Body of pancreas (tissue), 4 donors: Measurements from ENCODE around the gene COL26A1. TPM values are rescaled to one million over a fixed set of nuclear protein-coding genes. Genes with fewer than 3 reads are reported as not detected.

Experiments used
- ATAC-seq: fragments of 150-250 bp; one replicate; pipeline ENCODE4 v1.9.1; 2016
- DNase-seq, 4 donors: peaks; one replicate each; pipeline ENCODE4 v3.0.0-alpha.2; 2019
- H3K27ac ChIP-seq, 4 donors: fragments of 200-600 bp; sonication (generic); 1 replicate in 3 of 4; 2 replicates in 1 of 4; pipeline versions ENCODE4 v1.5.1 to v1.6.1; 2016 to 2019; ENCODE audit warnings: mild to moderate bottlenecking in 1 of 4, mixed read lengths in 1 of 4, moderate library complexity in 1 of 4
- H3K27me3 ChIP-seq, 2 donors: fragments of 200-600 bp; sonication (generic); one replicate each; pipeline ENCODE4 v1.6.0; 2016; ENCODE audit warnings: mild to moderate bottlenecking in 1 of 2
- H3K36me3 ChIP-seq, 2 donors: fragments of 200-600 bp; sonication (generic); replicated peaks in 1 of 2; 2 replicates each; pipeline ENCODE4 v1.5.1; 2016; ENCODE audit warnings: low read depth in 2 of 2; ENCODE audit not compliant: insufficient read depth in 1 of 2
- H3K4me1 ChIP-seq: fragments of 200-600 bp; sonication (generic); one replicate; pipeline ENCODE4 v1.6.0; 2016
- H3K4me3 ChIP-seq, 2 donors: fragments of 200-600 bp; sonication (generic); 1 replicate in 1 of 2; 2 replicates in 1 of 2; pipeline ENCODE4 v1.5.1; 2016 to 2019
- H3K9me3 ChIP-seq, 3 donors: fragments of 200-600 bp; sonication (generic); 1 replicate in 2 of 3; 2 replicates in 1 of 3; pipeline ENCODE4 v1.5.1; 2016
- CTCF ChIP-seq, 7 experiments: fragments of 450-650 bp in 4 of 7; fragments of 200-600 bp in 3 of 7; sonication (generic) in 3 of 7; IDR thresholded peaks; one replicate each; pipeline ENCODE4 v1.5.1; 2016 to 2019; ENCODE audit warnings: antibody characterized with exemption in 7 of 7
- POLR2A ChIP-seq, 3 donors: fragments of 450-650 bp; IDR thresholded peaks; one replicate each; pipeline ENCODE4 v1.6.1; 2016; ENCODE audit warnings: antibody characterized with exemption in 3 of 3, mild to moderate bottlenecking in 2 of 3
- WGBS, 2 donors: methylation state at CpG; one replicate each; pipeline ENCODE4 v1.1.5; 2017; 5-methylcytosine and 5-hydroxymethylcytosine counted together
- intact Hi-C: fragments of 100-400 bp; cut with DNase I; formaldehyde crosslinking; loops from one replicate; pipeline ENCODE4 v1.15.1; 2023
- total RNA-seq, 2 donors: library from RNA; depleted of rRNA; stranded (reverse); fragments of >200 nt; gene quantifications; one replicate each; pipeline ENCODE4 v1.1.0, GENCODE V29; 2016

The COL26A1 gene
- total RNA-seq, 2 donors from 2014 or later: 0.78 to 2.0 TPM

DNA sequence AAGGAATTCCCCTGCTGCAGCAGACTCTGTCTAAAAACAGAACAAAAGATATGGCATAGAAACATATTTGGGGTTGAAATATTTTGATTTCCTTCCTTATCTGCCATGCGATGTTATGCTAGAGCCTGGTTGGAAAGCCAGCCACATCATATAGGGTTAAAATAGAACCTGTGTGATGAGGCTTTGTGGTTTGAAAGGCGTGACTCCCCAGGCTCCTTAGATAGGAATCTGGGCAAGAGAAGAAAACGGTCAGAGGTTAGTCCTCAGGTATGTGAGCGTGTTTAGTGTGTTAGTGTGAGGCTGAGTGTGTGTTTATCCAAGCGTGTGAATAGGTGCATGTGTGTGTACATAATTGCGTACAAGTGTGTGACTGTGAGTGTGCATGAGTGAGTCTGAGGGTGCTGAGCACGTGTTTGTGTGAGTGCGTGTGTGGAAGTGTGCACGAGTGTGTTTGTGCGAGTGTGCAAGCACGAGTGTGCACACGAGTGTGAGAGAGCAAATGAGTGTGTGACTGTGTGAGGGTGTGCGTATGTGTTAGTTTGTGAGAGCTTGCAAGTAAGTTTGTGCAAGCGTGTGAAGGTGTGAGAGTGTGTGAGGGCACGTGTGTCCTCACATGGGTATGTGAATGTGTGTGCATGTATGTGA, 79.9 kb downstream of the COL26A1 start:
- WGBS, 2 donors: 44 to 49% methylated on average over 15 of the region's 15 CpGs
- Histone ChIP-seq H3K27me3 (no peaks in the 10 kb centered on the region), H3K4me1 (no peaks in the 10 kb centered on the region), H3K27ac (no peak overlapping the region), H3K4me3 (no peak overlapping the region), H3K9me3 (no peaks in the 10 kb centered on the region), H3K36me3 (no peaks in the 10 kb centered on the region)
- intact Hi-C loops: no loop called here
- no peak for DNase-seq
- no peak for TF ChIP-seq POLR2A (IDR thresholded peaks at IDR 0.05)
- TF ChIP-seq CTCF (IDR thresholded peaks at IDR 0.05): no peak
- no peak for ATAC-seq

GRCh38 chr7:101450064-101450463, 87.4 kb downstream of the COL26A1 start:
- intact Hi-C loops: no loop called here
- ATAC-seq (no peak), DNase-seq (no peak)
- Histone ChIP-seq H3K4me1 (no peaks in the 10 kb centered on the region), H3K4me3 (no peak overlapping the region), H3K36me3 (no peaks in the 10 kb centered on the region), H3K27ac (no peak overlapping the region), H3K27me3 (no peaks in the 10 kb centered on the region), H3K9me3 (no peaks in the 10 kb centered on the region)
- TF ChIP-seq POLR2A (IDR thresholded peaks at IDR 0.05) (no peak), CTCF (IDR thresholded peaks at IDR 0.05) (no peak)
- WGBS, 2 donors: 77 to 81% methylated on average over 3 to 4 of the region's 4 CpGs

DNA sequence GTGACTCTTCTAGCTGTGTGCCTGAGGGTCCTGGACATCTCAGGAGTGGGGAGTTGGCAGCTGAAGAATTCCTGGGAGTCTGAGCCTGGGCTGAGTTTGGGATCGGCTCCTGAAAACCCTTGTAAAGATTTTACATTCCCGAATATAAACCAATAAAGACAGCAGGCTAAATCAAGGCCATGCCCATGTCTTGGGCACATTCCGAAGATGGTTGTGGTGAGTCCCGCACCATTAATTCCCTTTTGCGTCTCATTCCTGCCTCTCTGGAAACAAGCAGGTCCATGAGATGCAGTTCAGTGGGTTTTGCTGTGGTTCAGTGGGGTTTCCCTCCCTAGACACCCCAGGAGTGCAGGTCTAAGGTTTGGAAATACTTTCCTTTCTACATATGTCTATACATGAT, 90.9 kb downstream of the COL26A1 start:
- no peak for TF ChIP-seq CTCF (IDR thresholded peaks at IDR 0.05)
- no peak for TF ChIP-seq POLR2A (IDR thresholded peaks at IDR 0.05)
- Histone ChIP-seq H3K4me1 (no peaks in the 10 kb centered on the region), H3K36me3 (no peaks in the 10 kb centered on the region), H3K27ac (no peak overlapping the region), H3K9me3 (no peaks in the 10 kb centered on the region), H3K27me3 (no peaks in the 10 kb centered on the region), H3K4me3 (no peak overlapping the region)
- WGBS, 2 donors: 80 to 85% methylated on average over 5 of the region's 5 CpGs
- DNase-seq (no peak), ATAC-seq (no peak)
- intact Hi-C loops: no loop called here

GRCh38 chr7:101457001-101457750, 94.5 kb downstream of the COL26A1 start:
- no peaks in the 10 kb centered on the region for H3K9me3 ChIP-seq
- intact Hi-C loops: no loop called here
- no peaks in the 10 kb centered on the region for H3K27me3 ChIP-seq
- ATAC-seq (no peak), DNase-seq (no peak)
- H3K27ac ChIP-seq: no peak overlapping the region
- H3K4me3 ChIP-seq: no peak overlapping the region
- no peaks in the 10 kb centered on the region for H3K4me1 ChIP-seq
- 54 to 57% methylated on average over 6 of the region's 6 CpGs for WGBS, 2 donors
- H3K36me3 ChIP-seq: no peaks in the 10 kb centered on the region
- TF ChIP-seq CTCF (IDR thresholded peaks at IDR 0.05): no peak
- TF ChIP-seq POLR2A (IDR thresholded peaks at IDR 0.05): no peak
